ENCODE results near the gene UNC13C.

DNA sequence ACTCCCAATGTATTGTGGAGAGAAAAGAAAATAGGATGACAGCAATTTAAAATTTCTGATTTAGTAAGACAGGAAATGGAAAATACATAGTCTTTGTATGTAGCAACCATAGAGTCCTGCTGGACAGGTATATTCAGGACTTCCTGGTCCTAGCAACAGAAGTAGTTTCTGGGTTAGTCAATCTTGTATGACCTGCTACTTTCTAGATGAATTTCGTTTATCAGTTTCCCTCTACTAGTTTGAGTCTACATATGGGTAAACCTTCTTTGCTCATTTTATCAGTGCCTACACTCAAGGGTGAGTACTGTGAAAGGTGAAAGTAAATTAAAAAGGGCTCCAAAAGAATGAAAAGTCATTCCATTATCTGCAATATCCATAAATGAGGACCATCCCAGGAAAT lies 309.8 kb downstream of the UNC13C start:
- TF ChIP-seq, protein P1, sequence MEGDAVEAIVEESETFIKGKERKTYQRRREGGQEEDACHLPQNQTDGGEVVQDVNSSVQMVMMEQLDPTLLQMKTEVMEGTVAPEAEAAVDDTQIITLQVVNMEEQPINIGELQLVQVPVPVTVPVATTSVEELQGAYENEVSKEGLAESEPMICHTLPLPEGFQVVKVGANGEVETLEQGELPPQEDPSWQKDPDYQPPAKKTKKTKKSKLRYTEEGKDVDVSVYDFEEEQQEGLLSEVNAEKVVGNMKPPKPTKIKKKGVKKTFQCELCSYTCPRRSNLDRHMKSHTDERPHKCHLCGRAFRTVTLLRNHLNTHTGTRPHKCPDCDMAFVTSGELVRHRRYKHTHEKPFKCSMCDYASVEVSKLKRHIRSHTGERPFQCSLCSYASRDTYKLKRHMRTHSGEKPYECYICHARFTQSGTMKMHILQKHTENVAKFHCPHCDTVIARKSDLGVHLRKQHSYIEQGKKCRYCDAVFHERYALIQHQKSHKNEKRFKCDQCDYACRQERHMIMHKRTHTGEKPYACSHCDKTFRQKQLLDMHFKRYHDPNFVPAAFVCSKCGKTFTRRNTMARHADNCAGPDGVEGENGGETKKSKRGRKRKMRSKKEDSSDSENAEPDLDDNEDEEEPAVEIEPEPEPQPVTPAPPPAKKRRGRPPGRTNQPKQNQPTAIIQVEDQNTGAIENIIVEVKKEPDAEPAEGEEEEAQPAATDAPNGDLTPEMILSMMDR (conservative IDR thresholded peaks at IDR 0.05): no peak
- no peak for TF ChIP-seq ZFX (IDR thresholded peaks at IDR 0.05)
